Activated T-cell treated with anti-CD3 and anti-CD28 coated beads for 1 hour (primary cell): ENCODE measurements around the gene FAM200A.
A peak's percentile ranks its signal among the peaks of the same experiment; 100 is the strongest.
"Not testable (repeated sequence)": the region's sequence is repeated elsewhere in the genome, so short reads cannot be mapped to it uniquely, and the experiment has no call there.

Experiments
- DNase-seq: peaks from one replicate; pipeline ENCODE4 v3.0.0-alpha.2; 2020; ENCODE audit warnings: low read depth

The FAM200A gene

GRCh38 chr7:99504281-99504602, 47.7 kb downstream of the FAM200A start:
- no peak for DNase-seq

DNA sequence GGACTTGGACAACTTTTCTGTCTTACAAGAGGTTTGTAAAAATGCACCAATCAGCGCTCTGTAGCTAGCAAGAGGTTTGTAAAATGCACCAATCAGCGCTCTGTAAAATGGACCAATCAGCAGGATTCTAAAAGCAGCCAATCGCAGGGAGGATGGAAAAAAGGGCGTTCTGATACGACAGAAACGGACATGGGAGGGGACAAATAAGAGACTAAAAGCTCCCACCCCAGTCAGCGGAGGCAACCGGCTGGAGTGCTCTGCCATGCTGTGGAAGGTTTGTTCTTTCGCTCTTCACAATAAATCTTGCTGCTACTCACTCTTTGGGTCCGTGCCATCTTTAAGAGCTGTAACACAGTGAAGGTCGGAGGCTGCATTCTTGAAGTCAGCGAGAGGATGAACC, 50.7 kb downstream of the FAM200A start:
- not testable (repeated sequence) for DNase-seq

DNA sequence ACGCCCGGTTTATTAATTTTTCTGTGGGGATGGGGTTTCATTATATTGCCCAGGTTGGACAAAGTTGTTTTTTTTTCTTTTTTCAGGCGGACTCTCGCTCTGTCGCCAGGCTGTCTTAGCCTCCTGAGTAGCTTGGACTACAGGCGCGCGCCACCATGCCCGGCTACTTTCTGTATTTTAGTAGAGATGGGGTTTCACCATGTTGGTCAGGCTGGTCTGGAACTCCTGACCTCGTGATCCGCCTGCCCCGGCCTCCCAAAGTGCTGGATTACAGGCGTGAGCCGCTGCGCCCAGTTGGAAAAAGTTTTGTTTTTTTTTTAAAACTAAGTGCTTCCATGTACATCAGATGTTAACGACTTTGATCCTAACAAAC, 51.3 kb downstream of the FAM200A start:
- no peak for DNase-seq

DNA sequence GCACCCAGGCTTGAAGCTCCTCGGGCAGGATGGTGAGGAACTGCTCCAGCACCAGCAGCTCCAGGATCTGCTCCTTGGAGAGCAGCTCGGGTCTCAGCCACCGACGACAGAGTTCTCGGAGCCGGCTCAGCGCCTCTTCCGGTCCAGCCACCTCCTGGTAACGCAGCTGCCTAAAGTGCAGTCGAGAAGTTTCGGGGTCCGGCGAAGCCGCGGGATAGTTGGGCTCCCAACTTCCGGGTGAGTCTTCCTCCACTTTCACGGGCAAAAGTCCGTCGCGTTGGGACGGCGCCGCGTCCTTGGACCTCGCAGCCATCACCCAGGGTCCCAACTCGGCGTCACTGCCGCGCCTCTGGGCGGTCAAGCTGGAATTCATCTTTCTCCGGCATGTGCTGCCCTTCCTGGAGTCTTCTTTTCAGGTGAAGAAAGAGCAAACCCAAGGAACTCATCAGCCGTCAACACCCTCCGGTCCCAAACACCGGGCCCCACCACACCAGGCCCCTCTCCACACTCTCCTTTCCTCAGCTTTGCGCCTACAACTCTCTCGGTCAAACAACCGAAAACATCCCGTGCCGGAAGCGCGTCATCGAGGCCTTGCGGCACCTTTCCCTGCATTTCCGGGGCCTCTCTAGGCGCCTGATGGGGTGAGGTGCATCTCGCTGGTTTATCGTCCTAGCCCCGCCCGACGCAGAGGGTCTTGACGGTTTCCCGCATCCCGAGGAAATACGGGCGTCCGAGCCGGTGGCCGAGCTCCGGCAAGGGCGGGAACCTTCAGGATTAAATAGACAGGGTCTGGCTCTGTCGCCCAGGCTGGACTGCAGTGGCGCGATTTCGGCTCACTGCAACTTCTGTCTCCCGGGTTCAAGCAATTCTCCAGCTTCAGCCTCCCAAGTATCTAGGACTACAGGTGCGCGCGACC, 51.9 kb downstream of the FAM200A start, which contains the start of gene ZNF394:
TSS of gene ZNF394 (minus strand) at position 561 of the 916 bp plus-strand sequence. CDS start at position 373, 188 bp downstream.
- peak; percentile 86 for DNase-seq

- no peak for DNase-seq
Observed at GRCh38 chr7:99499371-99499720, 52.6 kb downstream of the FAM200A start.

DNA sequence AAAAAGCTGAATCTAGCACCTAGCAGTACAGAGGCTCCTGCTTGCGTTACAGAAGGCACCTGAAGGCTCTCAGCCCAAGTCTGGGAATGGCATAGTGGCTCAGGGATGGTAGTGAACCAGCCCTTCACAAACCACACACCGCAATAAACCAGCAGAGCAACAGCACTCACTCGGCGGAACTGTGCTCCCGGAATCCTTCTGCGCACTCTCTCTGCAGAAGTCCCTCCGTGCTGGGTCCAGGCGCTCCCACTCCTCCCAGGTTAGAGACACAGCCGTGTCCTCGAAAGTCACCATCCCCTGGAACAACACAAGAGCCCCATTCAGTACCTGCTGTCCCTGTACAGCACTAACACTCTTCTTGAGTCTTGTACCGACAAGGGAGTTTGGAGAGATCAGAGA, 53.4 kb downstream of the FAM200A start:
- DNase-seq = no peak

DNA sequence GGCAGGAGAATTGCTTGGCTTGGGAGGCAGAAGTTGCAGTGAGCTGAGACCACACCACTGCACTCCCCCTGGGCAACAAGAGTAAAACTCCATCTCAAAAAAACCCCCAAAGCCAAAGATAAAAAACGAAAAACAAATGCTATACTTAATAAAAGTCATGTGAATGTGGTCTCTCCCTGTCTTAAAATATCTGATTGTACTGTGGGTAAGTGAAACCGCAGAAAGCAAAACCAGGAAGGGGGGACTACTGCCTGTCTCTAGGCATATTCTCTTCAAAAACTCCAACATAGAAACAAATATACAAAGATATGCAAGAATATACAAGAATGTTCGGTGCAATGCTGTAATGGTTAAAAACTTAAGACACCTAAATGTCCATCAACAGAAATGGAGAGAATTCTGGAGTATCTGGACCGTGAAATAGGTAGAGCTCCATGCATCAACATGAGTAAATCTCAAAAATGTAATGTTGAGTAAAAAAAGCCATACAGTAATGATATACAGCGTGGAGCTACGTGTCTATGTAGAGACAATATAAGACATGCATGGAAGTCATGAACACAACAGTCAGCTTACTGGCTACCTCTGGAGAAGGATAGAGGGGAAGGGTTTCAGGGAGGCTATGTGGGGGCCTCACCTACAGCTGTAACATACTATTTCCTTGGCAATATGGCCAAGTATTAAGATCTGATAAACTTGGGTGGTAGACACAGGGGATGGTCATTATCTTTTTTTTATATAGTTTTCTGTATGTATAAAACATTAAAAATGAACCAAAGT, 54.0 kb downstream of the FAM200A start:
- no peak for DNase-seq
